NT2/D1 (cell line): Measurements from ENCODE around the gene BAD.

Experiments
- SUZ12 ChIP-seq: IDR thresholded peaks from 2 replicates; pipeline ENCODE4 v1.6.1; 2011; ENCODE audit not compliant: insufficient read length, insufficient read depth; ENCODE audit errors: extremely low read depth
- YY1 ChIP-seq: IDR thresholded peaks from 2 replicates; pipeline ENCODE4 v1.6.1; 2011; ENCODE audit not compliant: insufficient read length, insufficient read depth

DNA sequence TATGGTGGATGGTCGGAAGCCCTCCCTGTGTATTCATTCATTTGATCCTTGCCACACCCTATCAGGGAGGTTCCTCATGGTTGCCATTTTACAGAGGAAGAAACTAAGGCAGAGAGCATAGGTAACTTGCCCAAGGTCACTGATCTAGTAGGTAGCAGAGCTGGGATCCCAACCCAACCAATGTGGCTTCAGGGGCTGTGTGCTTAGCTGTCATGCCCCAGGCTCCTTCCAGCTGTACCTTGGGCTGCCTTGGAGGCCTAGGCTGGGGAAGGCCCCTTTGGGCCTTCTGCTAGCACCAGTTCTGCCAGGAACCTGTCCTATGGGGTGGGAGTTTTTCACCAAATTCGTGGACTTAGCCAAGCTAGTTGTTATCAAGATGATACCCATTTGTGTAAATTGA, 8.6 kb downstream of the BAD start:
- no peak for TF ChIP-seq SUZ12
- TF ChIP-seq YY1 = no peak
